HG03108 (cell line): Measurements from ENCODE around the gene JRKL.
"Not testable (repeated sequence)": the region's sequence is repeated elsewhere in the genome, so short reads cannot be mapped to it uniquely, and the experiment has no call there.

Experiments
- ATAC-seq: cut with Tn5 transposase; IDR thresholded peaks from one replicate; pipeline ENCODE4 v1.9.1; 2021; ENCODE audit warnings: moderate library complexity; ENCODE audit not compliant: unreplicated experiment

JRKL gene

GRCh38 chr11:96393753-96394348 is 4.0 kb downstream of the JRKL start:
- no peak for ATAC-seq

GRCh38 chr11:96394773-96395172 is 5.0 kb downstream of the JRKL start:
- ATAC-seq = no peak

GRCh38 chr11:96396637-96397036 is 6.8 kb downstream of the JRKL start:
- ATAC-seq = no peak

GRCh38 chr11:96397863-96398262 is 8.1 kb downstream of the JRKL start:
- ATAC-seq = no peak

- ATAC-seq = no peak
These were observed 10.9 kb downstream of the JRKL start for GRCh38 chr11:96400697-96401096.

- ATAC-seq = not testable (repeated sequence)
These were observed 21.6 kb downstream of the JRKL start for GRCh38 chr11:96411412-96411811.

GRCh38 chr11:96412761-96413381 is 23.1 kb downstream of the JRKL start:
- ATAC-seq = no peak

- ATAC-seq = no peak
These were observed 23.6 kb downstream of the JRKL start for GRCh38 chr11:96413408-96413807.

- no peak for ATAC-seq
These were observed 34.9 kb downstream of the JRKL start for GRCh38 chr11:96424693-96425092.

GRCh38 chr11:96430668-96431067 is 40.9 kb downstream of the JRKL start:
- ATAC-seq = no peak

- ATAC-seq = not testable (repeated sequence)
These were observed 42.8 kb downstream of the JRKL start for GRCh38 chr11:96432654-96433053.
